Measurements from ENCODE around the gene GNGT2. TPM values are rescaled to one million over a fixed set of nuclear protein-coding genes. Genes with fewer than 3 reads are reported as not detected.

Gene GNGT2
- total and polyA plus RNA-seq, 4 donors = 1.8 to 12.3 (median 7.3) TPM

GRCh38 chr17:49157784-49158183 is 52.6 kb downstream of the GNGT2 start:
- Histone ChIP-seq H3K36me3 (ENCODE audit: control insufficient read depth in 4 of 4, insufficient read depth in 4 of 4, low read length in 4 of 4) (no peaks in the 10 kb centered on the region), H3K4me3 (no peak overlapping the region), H3K9me3 (ENCODE audit: control insufficient read depth in 4 of 4, insufficient read depth in 3 of 4, low read length in 3 of 4) (no peaks in the 10 kb centered on the region), H3K27ac (ENCODE audit: low read depth in 1 of 2, low read length in 1 of 2) (no peak overlapping the region), H3K27me3 (ENCODE audit: control insufficient read depth in 3 of 3, insufficient read depth in 3 of 3, low read length in 2 of 3) (peaks cover 0 to 26% (median 10%) of the 10 kb centered on the region in 3 donors), H3K4me1 (ENCODE audit: control insufficient read depth in 5 of 5, insufficient read depth in 5 of 5, low read length in 5 of 5) (no peaks in the 10 kb centered on the region), H3K9ac (ENCODE audit: insufficient read depth in 1 of 2, low read length in 2 of 2) (no peak overlapping the region)
- ATAC-seq (ENCODE audit: insufficient read depth, low FRiP score) (no peak), DNase-seq (no peak)
- no peak for TF ChIP-seq CTCF (IDR thresholded peaks at IDR 0.05; ENCODE audit: control extremely low read depth, extremely low read depth)
- 61 to 74% methylated on average over 8 of the region's 8 CpGs for WGBS, 2 donors

GRCh38 chr17:49156256-49156655 is 54.1 kb downstream of the GNGT2 start:
- H3K4me3 ChIP-seq = no peak overlapping the region
- H3K27ac ChIP-seq (ENCODE audit: low read depth in 1 of 2, low read length in 1 of 2) = no peak overlapping the region
- no peak for TF ChIP-seq CTCF (IDR thresholded peaks at IDR 0.05; ENCODE audit: control extremely low read depth, extremely low read depth)
- peaks cover 0 to 26% (median 10%) of the 10 kb centered on the region in 3 donors for H3K27me3 ChIP-seq (ENCODE audit: control insufficient read depth in 3 of 3, insufficient read depth in 3 of 3, low read length in 2 of 3)
- 61 to 80% methylated on average over 11 of the region's 11 CpGs for WGBS, 2 donors
- H3K36me3 ChIP-seq (ENCODE audit: control insufficient read depth in 4 of 4, insufficient read depth in 4 of 4, low read length in 4 of 4) = no peaks in the 10 kb centered on the region
- H3K4me1 ChIP-seq (ENCODE audit: control insufficient read depth in 5 of 5, insufficient read depth in 5 of 5, low read length in 5 of 5) = no peaks in the 10 kb centered on the region
- H3K9me3 ChIP-seq (ENCODE audit: control insufficient read depth in 4 of 4, insufficient read depth in 3 of 4, low read length in 3 of 4) = no peaks in the 10 kb centered on the region
- ATAC-seq (ENCODE audit: insufficient read depth, low FRiP score) (no peak), DNase-seq (no peak)
- H3K9ac ChIP-seq (ENCODE audit: insufficient read depth in 1 of 2, low read length in 2 of 2) = no peak overlapping the region

Other genes starting within 250 kb of the GNGT2 start
- gene GIP, start 242.0 kb downstream of the GNGT2 start, total RNA-seq = not detected
- not detected for gene GIP, start 242.0 kb downstream of the GNGT2 start, polyA plus RNA-seq
- 10 to 100 TPM in 1 of 2 donors, under 1 TPM in 1; 0.52 to 14.9 TPM for gene IGF2BP1, start 213.2 kb downstream of the GNGT2 start, total RNA-seq
- gene IGF2BP1, start 213.2 kb downstream of the GNGT2 start, polyA plus RNA-seq = under 1 TPM; 0.06 to 0.10 TPM
- gene B4GALNT2, start 77.8 kb downstream of the GNGT2 start, total RNA-seq = under 1 TPM in 1 of 2 donors, not detected in 1; 0.25 TPM
- gene B4GALNT2, start 77.8 kb downstream of the GNGT2 start, polyA plus RNA-seq = under 1 TPM; 0.08 to 0.15 TPM
- 10 to 100 TPM in 1 of 2 donors, 1 to 10 TPM in 1; 6.9 to 20.0 TPM for gene ABI3, start 133 bp upstream of the GNGT2 start, total RNA-seq
- gene ABI3, start 133 bp upstream of the GNGT2 start, polyA plus RNA-seq = 10 to 100 TPM; 16.2 to 19.2 TPM
- gene PHOSPHO1, start 20.2 kb upstream of the GNGT2 start, total RNA-seq = 10 to 100 TPM in 1 of 2 donors, 1 to 10 TPM in 1; 1.6 to 10.2 TPM
- gene PHOSPHO1, start 20.2 kb upstream of the GNGT2 start, polyA plus RNA-seq = 1 to 10 TPM in 1 of 2 donors, under 1 TPM in 1; 0.37 to 2.2 TPM
- gene ZNF652, start 151.7 kb upstream of the GNGT2 start, total RNA-seq = 10 to 100 TPM; 37.7 to 48.9 TPM
- gene ZNF652, start 151.7 kb upstream of the GNGT2 start, polyA plus RNA-seq = 10 to 100 TPM in 1 of 2 donors, 1 to 10 TPM in 1; 6.8 to 37.9 TPM
- 100 to 1,000 TPM in 1 of 2 donors, 10 to 100 TPM in 1; 51.2 to 152 TPM for gene PHB1, start 204.3 kb upstream of the GNGT2 start, total RNA-seq
- gene PHB1, start 204.3 kb upstream of the GNGT2 start, polyA plus RNA-seq = 100 to 1,000 TPM; 103 to 209 TPM